CD4-positive, alpha-beta T cell (primary cell): ENCODE results near the gene CDK5R2. TPM values are rescaled to one million over a fixed set of nuclear protein-coding genes. Genes with fewer than 3 reads are reported as not detected.
A peak's percentile ranks its signal among the peaks of the same experiment; 100 is the strongest.

ENCODE experiments used
- ATAC-seq: fragments of 200-7000 bp; cut with Tn5 transposase; one replicate; pipeline ENCODE4 v1.10.0; 2022; ENCODE audit warnings: mild to moderate bottlenecking; ENCODE audit not compliant: poor library complexity
- CTCF ChIA-PET: fragments of 350-600 bp; sonication (Branson Sonifier 250); formaldehyde crosslinking; loops from one replicate; lab custom pipeline; 2021; ENCODE audit warnings: antibody characterized with exemption, inconsistent platforms; lab: Charles Lee
- POLR2A ChIA-PET: fragments of 350-600 bp; sonication (Branson Sonifier 250); formaldehyde crosslinking; loops from one replicate; lab custom pipeline; 2021; ENCODE audit warnings: antibody characterized with exemption, inconsistent platforms; lab: Charles Lee
- DNase-seq, 14 experiments: peaks; one replicate each; pipeline ENCODE4 v3.0.0-alpha.2; 2013 to 2020; ENCODE audit warnings: mixed read lengths in 2 of 14
- H3K27ac ChIP-seq, 2 donors: one replicate each; pipeline versions ENCODE4 v1.5.1 to v1.7.0; 2013; ENCODE audit warnings: low read length in 2 of 2, low read depth in 1 of 2, mild to moderate bottlenecking in 1 of 2
- H3K27me3 ChIP-seq, 2 experiments: 1 replicate in 1 of 2; 2 replicates in 1 of 2; pipeline versions ENCODE4 v1.6.1 to v1.7.0; 2013; ENCODE audit warnings: low read length in 2 of 2, control low read depth in 1 of 2, mild to moderate bottlenecking in 1 of 2, moderate library complexity in 1 of 2; ENCODE audit not compliant: insufficient read depth in 2 of 2, control insufficient read depth in 1 of 2
- H3K36me3 ChIP-seq: one replicate; pipeline ENCODE4 v1.6.1; 2013; ENCODE audit warnings: low read length, control low read depth; ENCODE audit not compliant: insufficient read depth
- H3K4me1 ChIP-seq: one replicate; pipeline ENCODE4 v1.6.1; 2013; ENCODE audit warnings: low read length, control low read depth; ENCODE audit not compliant: insufficient read depth
- H3K4me3 ChIP-seq: one replicate; pipeline ENCODE4 v1.5.1; 2013; ENCODE audit warnings: mild to moderate bottlenecking, low read length, moderate library complexity
- H3K9me3 ChIP-seq, 2 experiments: 1 replicate in 1 of 2; 2 replicates in 1 of 2; pipeline versions ENCODE4 v1.6.1 to v1.7.0; 2013; ENCODE audit warnings: low read length in 2 of 2, mild to moderate bottlenecking in 2 of 2, control low read depth in 1 of 2, moderate library complexity in 1 of 2; ENCODE audit not compliant: control insufficient read depth in 1 of 2, insufficient read depth in 1 of 2
- H3K27ac Mint-ChIP-seq: one replicate; pipeline ENCODE4 v1.8.0; 2020; ENCODE audit warnings: mixed read lengths
- H3K27me3 Mint-ChIP-seq: one replicate; pipeline ENCODE4 v1.8.0; 2021; ENCODE audit warnings: mixed read lengths
- H3K36me3 Mint-ChIP-seq: one replicate; pipeline ENCODE4 v1.8.0; 2021; ENCODE audit warnings: low read depth, mixed read lengths
- H3K4me1 Mint-ChIP-seq: one replicate; pipeline ENCODE4 v1.8.0; 2021; ENCODE audit warnings: low read depth, mixed read lengths
- H3K4me3 Mint-ChIP-seq: one replicate; pipeline ENCODE4 v1.8.0; 2020; ENCODE audit warnings: mild to moderate bottlenecking, mixed read lengths
- H3K9me3 Mint-ChIP-seq: one replicate; pipeline ENCODE4 v1.8.0; 2020; ENCODE audit warnings: mixed read lengths
- CTCF ChIP-seq: fragments of 200-600 bp; IDR thresholded peaks from one replicate; pipeline ENCODE4 v1.8.0; 2022; ENCODE audit warnings: antibody characterized with exemption, mild to moderate bottlenecking
- intact Hi-C, 2 experiments: fragments of 100-400 bp; cut with DNase I in 1 of 2; cut with micrococcal nuclease in 1 of 2; formaldehyde crosslinking; loops; one replicate each; pipeline versions ENCODE4 v1.15.1 to v1.9.0; 2023 to 2025; cut with DNase I, micrococcal nuclease
- total RNA-seq, 174 experiments: library from RNA in 2 of 174; stranded (reverse) in 2 of 174; gene quantifications; one replicate each; pipeline ENCODE4 v1.2.3 and lab custom pipeline; 2021 to 2026

The CDK5R2 gene
- total RNA-seq, 2 experiments from 2014 or later, result not detected

GRCh38 chr2:219002395-219003266, 43.2 kb downstream of the CDK5R2 start:
- H3K27ac Mint-ChIP-seq, result no peak overlapping the region
- peak overlapping the region; percentile 69 for H3K4me3 Mint-ChIP-seq
- peaks cover 84% of the 10 kb centered on the region for H3K27me3 Mint-ChIP-seq
- Histone ChIP-seq H3K4me3 (peak overlapping the region; percentile 25), H3K27me3 (peaks cover 72 to 77% of the 10 kb centered on the region in 2 experiments), H3K9me3 (peaks cover 0 to 34% of the 10 kb centered on the region in 2 experiments), H3K36me3 (no peaks in the 10 kb centered on the region), H3K27ac (no peak overlapping the region), H3K4me1 (peaks cover 28% of the 10 kb centered on the region)
- POLR2A ChIA-PET, result no interaction called here
- peak; percentile 72 for ATAC-seq
- no peak for TF ChIP-seq CTCF
- H3K36me3 Mint-ChIP-seq, result no peaks in the 10 kb centered on the region
- no peaks in the 10 kb centered on the region for H3K9me3 Mint-ChIP-seq
- intact Hi-C loops, result loop anchor here in 1 of 2 experiments (2.0 kb wide), 1 partner anchor 150 kb away; no protein-coding TSS in a partner anchor
- H3K4me1 Mint-ChIP-seq, result peaks cover 12% of the 10 kb centered on the region
- CTCF ChIA-PET, result interaction anchor here (1.2 to 1.5 kb wide), 4 partner anchors 22 to 27 kb away, joined by 3 to 7 read pairs (median 4); no protein-coding TSS in a partner anchor
- peak in 11 of 14 experiments; percentile 22 to 68 (median 41) for DNase-seq

- no peaks in the 10 kb centered on the region for H3K9me3 Mint-ChIP-seq
- CTCF ChIA-PET, result interaction anchor here (1.2 to 1.3 kb wide), 2 partner anchors 23 to 26 kb away, joined by 3 to 5 read pairs; no protein-coding TSS in a partner anchor
Measured at GRCh38 chr2:219003267-219003634, 43.8 kb downstream of the CDK5R2 start.

More at GRCh38 chr2:219003267-219003634, 43.8 kb downstream of the CDK5R2 start:
- H3K27me3 ChIP-seq, result peaks cover 70 to 77% of the 10 kb centered on the region in 2 experiments
- no peaks in the 10 kb centered on the region for H3K36me3 ChIP-seq
- TF ChIP-seq CTCF, result no peak
- Mint-ChIP-seq H3K36me3 (no peaks in the 10 kb centered on the region), H3K27me3 (peaks cover 83% of the 10 kb centered on the region), H3K4me1 (peaks cover 12% of the 10 kb centered on the region), H3K4me3 (peak overlapping the region; percentile 68), H3K27ac (no peak overlapping the region)
- peaks cover 28% of the 10 kb centered on the region for H3K4me1 ChIP-seq
- POLR2A ChIA-PET, result no interaction called here
- H3K4me3 ChIP-seq, result no peak overlapping the region
- ATAC-seq, result no peak
- peaks cover 0 to 34% of the 10 kb centered on the region in 2 experiments for H3K9me3 ChIP-seq
- H3K27ac ChIP-seq, result no peak overlapping the region
- no peak for DNase-seq
- intact Hi-C loops, result loop anchor here in 1 of 2 experiments (2.0 kb wide), 1 partner anchor 150 kb away; no protein-coding TSS in a partner anchor
